GM12878 (cell line): ENCODE data around the gene EIF4E2. TPM values are rescaled to one million over a fixed set of nuclear protein-coding genes. Genes with fewer than 3 reads are reported as not detected.

ENCODE experiments used
- ATAC-seq: fragments of 200-7000 bp; cut with Tn5 transposase; 3 replicates; pipeline ENCODE4 v1.9.1; 2020; ENCODE audit warnings: mild to moderate bottlenecking, moderate library complexity
- BruUV-seq: library from RNA; stranded (reverse); fragments of 400-500 nt; replicated peaks from 2 replicates; lab custom pipeline; 2021; lab: Mats Ljungman, UMichigan
- CTCF ChIA-PET: fragments of 300-600 bp; sonication (Branson Sonifier 250); formaldehyde crosslinking; extraction: SDS; loops from one replicate; lab custom pipeline; 2021; ENCODE audit warnings: inconsistent platforms; lab: Yijun Ruan, JAX
- POLR2A ChIA-PET: fragments of 350-600 bp; formaldehyde crosslinking; extraction: SDS; loops from one replicate; lab custom pipeline; 2021; ENCODE audit warnings: inconsistent platforms; lab: Charles Lee
- RAD21 ChIA-PET: fragments of 300-600 bp; sonication (Branson Sonifier 250); formaldehyde crosslinking; loops from one replicate; lab custom pipeline; 2023; ENCODE audit warnings: antibody characterized with exemption; ENCODE audit not compliant: unreplicated experiment; lab: Charles Lee
- SMC1A ChIA-PET: fragments of 300-600 bp; sonication (Branson Sonifier 250); formaldehyde crosslinking; loops from one replicate; lab custom pipeline; 2023; ENCODE audit not compliant: unreplicated experiment, uncharacterized antibody; lab: Charles Lee
- DNase-seq: peaks from one replicate; pipeline ENCODE4 v3.0.0-alpha.2; 2011; ENCODE audit warnings: low read depth, low spot score
- FAIRE-seq: peaks from 3 replicates; lab custom pipeline; 2011; peaks lifted over from hg19 to GRCh38; lab: Jason Lieb, UNC
- H2AFZ ChIP-seq: 2 replicates; pipeline ENCODE4 v1.6.0; 2011; ENCODE audit warnings: low read depth, low read length, control low read depth; ENCODE audit not compliant: control insufficient read depth
- H3K27ac ChIP-seq: 2 replicates; pipeline ENCODE4 v1.5.1; 2011; ENCODE audit warnings: control low read depth; ENCODE audit not compliant: control insufficient read depth, insufficient read depth
- H3K27me3 ChIP-seq, 2 experiments: replicated peaks in 1 of 2; 2 replicates each; pipeline versions ENCODE4 v1.6.0 to v1.6.1; 2011; ENCODE audit warnings: low read length in 1 of 2; ENCODE audit not compliant: control insufficient read depth in 2 of 2, insufficient read depth in 2 of 2
- H3K36me3 ChIP-seq, 2 experiments: 2 replicates each; pipeline ENCODE4 v1.5.1; 2011; ENCODE audit warnings: low read length in 1 of 2; ENCODE audit not compliant: control insufficient read depth in 2 of 2, insufficient read depth in 2 of 2
- H3K4me1 ChIP-seq: 2 replicates; pipeline ENCODE4 v1.6.1; 2011; ENCODE audit warnings: mild to moderate bottlenecking, low read length, moderate library complexity, mixed read lengths; ENCODE audit not compliant: control insufficient read depth, insufficient read depth
- H3K4me2 ChIP-seq: 2 replicates; pipeline ENCODE4 v1.6.0; 2011; ENCODE audit warnings: control low read depth; ENCODE audit not compliant: control insufficient read depth, insufficient read depth
- H3K4me3 ChIP-seq: fragments of 200-600 bp; sonication (generic); 2 replicates; pipeline ENCODE4 v1.5.1; 2016
- H3K79me2 ChIP-seq: 2 replicates; pipeline ENCODE4 v1.6.0; 2011; ENCODE audit warnings: low read length; ENCODE audit not compliant: control insufficient read depth, insufficient read depth
- H3K9ac ChIP-seq: 2 replicates; pipeline ENCODE4 v1.8.0; 2011; ENCODE audit warnings: low read length, control low read depth, mixed read lengths; ENCODE audit not compliant: control insufficient read depth, insufficient read depth
- H3K9me3 ChIP-seq: replicated peaks from 3 replicates; pipeline ENCODE4 v1.5.1; 2011; ENCODE audit warnings: mild to moderate bottlenecking, low read length; ENCODE audit not compliant: control insufficient read depth, insufficient read depth
- H4K20me1 ChIP-seq: 2 replicates; pipeline ENCODE4 v1.6.0; 2011; ENCODE audit not compliant: control insufficient read depth, insufficient read depth
- BCL3 ChIP-seq: IDR thresholded peaks from 2 replicates; pipeline ENCODE4 v1.6.1; 2011; ENCODE audit warnings: borderline replicate concordance, low read depth, mild to moderate bottlenecking, moderate library complexity, low read length; ENCODE audit not compliant: insufficient read depth, poor library complexity, severe bottlenecking
- CREM ChIP-seq: IDR thresholded peaks from 2 replicates; pipeline ENCODE4 v1.6.1; 2014; ENCODE audit warnings: antibody characterized with exemption, low read depth
- E2F8 ChIP-seq: fragments of 450-650 bp; IDR thresholded peaks from 2 replicates; pipeline ENCODE4 v1.6.1; 2018; ENCODE audit warnings: mild to moderate bottlenecking, low read depth, moderate library complexity; ENCODE audit not compliant: partially characterized antibody
- HDAC6 ChIP-seq: fragments of 200-600 bp; sonication (generic); IDR thresholded peaks from one replicate; pipeline ENCODE4 v1.8.0; 2017; ENCODE audit warnings: antibody characterized with exemption; ENCODE audit not compliant: unreplicated experiment
- HSF1 ChIP-seq: fragments of 150-350 bp; IDR thresholded peaks from 2 replicates; pipeline ENCODE4 v1.6.1; 2014; ENCODE audit warnings: mild to moderate bottlenecking, low read depth, low read length
- POU2F2 ChIP-seq: IDR thresholded peaks from 3 replicates; pipeline ENCODE4 v1.6.1; 2011; ENCODE audit warnings: low read depth, mild to moderate bottlenecking, low read length, borderline replicate concordance
- RELB ChIP-seq: fragments of 450-650 bp; IDR thresholded peaks from 2 replicates; pipeline ENCODE4 v1.6.1; 2017; ENCODE audit warnings: low read depth, mild to moderate bottlenecking, moderate library complexity
- TAF1 ChIP-seq: IDR thresholded peaks from 2 replicates; pipeline ENCODE4 v1.6.1; 2011; ENCODE audit warnings: mild to moderate bottlenecking, low read depth, low read length, borderline replicate concordance
- USF2 ChIP-seq: IDR thresholded peaks from 2 replicates; pipeline ENCODE4 v1.6.1; 2011; ENCODE audit warnings: low read depth, low read length, improper control_type of control experiment, borderline replicate concordance
- WGBS: methylation state at CpG from one replicate; pipeline ENCODE4 v1.1.6; 2016; ENCODE audit warnings: low lambda C conversion rate; ENCODE audit not compliant: insufficient replicate concordance, insufficient coverage; ENCODE audit errors: missing lambda C conversion rate; 5-methylcytosine and 5-hydroxymethylcytosine counted together
- in situ Hi-C: fragments of 300-500 bp; cut with MboI; formaldehyde crosslinking; loops from 9 replicates; pipeline ENCODE4 v1.14.3; 2018; ENCODE audit warnings: mixed read lengths
- intact Hi-C: fragments of 100-400 bp; cut with micrococcal nuclease; formaldehyde crosslinking; loops from one replicate; pipeline ENCODE4 v1.14.2; 2022; ENCODE audit not compliant: unreplicated experiment
- polyA plus RNA-seq, 11 experiments: library from polyadenylated mRNA; depleted of rRNA in 4 of 11; unstranded in 6 of 11; stranded (reverse) in 5 of 11; fragments of >200 nt; fragmentation: Nextera tagmentation in 4 of 11; fragmentation: Illumina TruSeq in 1 of 11; extraction: Ambion mirVana in 4 of 11; extraction: Trizol in 1 of 11; gene quantifications; 1 replicate in 1 of 11; 2 replicates in 10 of 11; pipeline versions ENCODE4 v1.2.1 to v1.2.3, GENCODE V29; 2011 to 2016; ENCODE audit warnings: inconsistent platforms in 2 of 11, missing spikeins in 2 of 11, low read depth in 1 of 11
- total RNA-seq, 4 experiments: library from RNA; depleted of rRNA in 3 of 4; stranded (reverse); fragments of >200 nt in 3 of 4; fragmentation: Illumina TruSeq in 1 of 4; extraction: Trizol in 1 of 4; gene quantifications; 2 replicates each; pipeline versions ENCODE4 v1.2.1 to v1.2.3, GENCODE V29; 2013 to 2021

Gene EIF4E2
- total and polyA plus RNA-seq, 10 of the 15 experiments (the other 5 are each of a cell fraction or from before 2014, with no cell fraction given) = 56.1 to 158 (median 110) TPM

GRCh38 chr2:232530626-232531260 lies 19.7 kb upstream of the EIF4E2 start:
- DNase-seq (no peak), FAIRE-seq (no peak), ATAC-seq (no peak)
- no peak overlapping the region for H3K9ac ChIP-seq
- H3K4me2 ChIP-seq = no peak overlapping the region
- CTCF ChIA-PET = interaction anchor here (0.6 to 1.5 kb wide), 2 partner anchors 10 to 465 kb away, joined by 3 to 5 read pairs; partner anchors contain the start of gene PRSS56
- intact Hi-C loops (no loop called here), in situ Hi-C loops (no loop called here)
- no peak overlapping the region for H3K27ac ChIP-seq
- H3K9me3 ChIP-seq = no peaks in the 10 kb centered on the region; the same call in 2 of the 3 replicates
- no peaks in the 10 kb centered on the region for H3K36me3 ChIP-seq
- H4K20me1 ChIP-seq = no peaks in the 10 kb centered on the region
- H3K79me2 ChIP-seq = no peaks in the 10 kb centered on the region
- H3K4me3 ChIP-seq = no peak overlapping the region
- RAD21 ChIA-PET = no interaction called here
- WGBS = 41% methylated on average over 9 of the region's 9 CpGs
- SMC1A ChIA-PET = interaction anchor here (1.2 kb wide), 1 partner anchor 27 kb away, joined by 3 read pairs; no protein-coding TSS in a partner anchor
- no TSS peak for BruUV-seq
- POLR2A ChIA-PET = no interaction called here
- no peaks in the 10 kb centered on the region for H3K4me1 ChIP-seq
- H3K27me3 ChIP-seq = no peaks in the 10 kb centered on the region; a peak in 1 of 4 replicates
- H2AFZ ChIP-seq = no peak overlapping the region
- TF ChIP-seq USF2 (no peak), TAF1 (no peak), E2F8 (no peak), CREM (no peak), HSF1 (no peak), POU2F2 (no peak), BCL3 (no peak), RELB (no peak), HDAC6 (no peak)
